GM23338 (cell line): Measurements from ENCODE around the gene TRIAP1. TPM values are rescaled to one million over a fixed set of nuclear protein-coding genes. Genes with fewer than 3 reads are reported as not detected.

ENCODE experiments used
- ATAC-seq: fragments of 200-7000 bp; cut with Tn5 transposase; 3 replicates; pipeline ENCODE4 v1.9.1; 2020
- DNase-seq: peaks from one replicate; pipeline ENCODE4 v3.0.0-alpha.2; 2015; ENCODE audit warnings: low spot score
- H2AFZ ChIP-seq: fragments of 200-600 bp; sonication (generic); 2 replicates; pipeline ENCODE4 v1.8.0; 2016; ENCODE audit warnings: antibody characterized with exemption, mild to moderate bottlenecking, moderate library complexity
- H3F3A ChIP-seq: fragments of 200-600 bp; sonication (generic); replicated peaks from 2 replicates; pipeline ENCODE4 v1.8.0; 2017; ENCODE audit warnings: antibody characterized with exemption, mixed run types, low read depth
- H3K27ac ChIP-seq: fragments of 200-600 bp; sonication (generic); 2 replicates; pipeline ENCODE4 v1.6.1; 2016; ENCODE audit warnings: low read depth
- H3K27me3 ChIP-seq: fragments of 200-600 bp; sonication (generic); 2 replicates; pipeline ENCODE4 v1.8.0; 2016; ENCODE audit warnings: mild to moderate bottlenecking, mixed run types, moderate library complexity; ENCODE audit not compliant: insufficient read depth
- H3K36me3 ChIP-seq: fragments of 200-600 bp; sonication (generic); 2 replicates; pipeline ENCODE4 v1.8.0; 2016; ENCODE audit warnings: mild to moderate bottlenecking; ENCODE audit not compliant: insufficient read depth
- H3K4me1 ChIP-seq: fragments of 200-600 bp; sonication (generic); 2 replicates; pipeline ENCODE4 v1.8.0; 2016; ENCODE audit warnings: mild to moderate bottlenecking, moderate library complexity; ENCODE audit not compliant: insufficient read depth
- H3K4me2 ChIP-seq: fragments of 200-600 bp; sonication (generic); 2 replicates; pipeline ENCODE4 v1.7.1; 2017; ENCODE audit warnings: mixed run types
- H3K4me3 ChIP-seq: fragments of 200-600 bp; sonication (generic); 2 replicates; pipeline ENCODE4 v1.6.1; 2016; ENCODE audit warnings: mixed run types
- H3K79me2 ChIP-seq: fragments of 200-600 bp; sonication (generic); replicated peaks from 2 replicates; pipeline ENCODE4 v1.8.0; 2017; ENCODE audit warnings: mild to moderate bottlenecking; ENCODE audit not compliant: insufficient read depth
- H3K9me2 ChIP-seq: fragments of 200-600 bp; sonication (generic); 2 replicates; pipeline ENCODE4 v1.8.0; 2017; ENCODE audit not compliant: insufficient read depth
- H4K20me1 ChIP-seq: fragments of 200-600 bp; sonication (generic); replicated peaks from 2 replicates; pipeline ENCODE4 v1.8.0; 2017; ENCODE audit warnings: mild to moderate bottlenecking; ENCODE audit not compliant: insufficient read depth
- H3K27ac Mint-ChIP-seq: 2 replicates; pipeline ENCODE4 v1.8.0; 2020; ENCODE audit warnings: inconsistent platforms, mild to moderate bottlenecking, moderate library complexity, mixed read lengths
- H3K27me3 Mint-ChIP-seq: 3 replicates; pipeline ENCODE4 v1.8.0; 2022; ENCODE audit warnings: low read depth, mild to moderate bottlenecking, moderate library complexity, mixed read lengths, inconsistent platforms; ENCODE audit not compliant: insufficient read depth, poor library complexity
- H3K36me3 Mint-ChIP-seq: 3 replicates; pipeline ENCODE4 v1.8.0; 2021; ENCODE audit warnings: low read depth, mild to moderate bottlenecking, inconsistent platforms, moderate library complexity, mixed read lengths
- H3K4me1 Mint-ChIP-seq: 3 replicates; pipeline ENCODE4 v1.8.0; 2020; ENCODE audit warnings: mild to moderate bottlenecking, inconsistent platforms, mixed read lengths
- H3K4me3 Mint-ChIP-seq: 3 replicates; pipeline ENCODE4 v1.8.0; 2021; ENCODE audit warnings: moderate library complexity, mild to moderate bottlenecking, inconsistent platforms, mixed read lengths
- H3K9me3 Mint-ChIP-seq: 3 replicates; pipeline ENCODE4 v1.8.0; 2020; ENCODE audit warnings: moderate library complexity, mild to moderate bottlenecking, inconsistent platforms, mixed read lengths
- CREB1 ChIP-seq: fragments of 250-450 bp; sonication (Bioruptor Pico); IDR thresholded peaks from 2 replicates; pipeline ENCODE4 v1.5.0; 2020; ENCODE audit warnings: low read depth, mild to moderate bottlenecking, moderate library complexity
- CTCF ChIP-seq, 2 experiments: fragments of 200-600 bp in 1 of 2; sonication (generic) in 1 of 2; conservative IDR thresholded peaks; 2 replicates each; pipeline versions ENCODE4 v1.5.1 to v1.6.1; 2016 to 2017; ENCODE audit warnings: antibody characterized with exemption in 2 of 2, low read depth in 2 of 2, mild to moderate bottlenecking in 2 of 2, moderate library complexity in 1 of 2
- EZH2 ChIP-seq: fragments of 200-600 bp; sonication (generic); IDR thresholded peaks from one replicate; pipeline ENCODE4 v1.8.0; 2017; ENCODE audit warnings: antibody characterized with exemption, mild to moderate bottlenecking, low read depth; ENCODE audit not compliant: unreplicated experiment
- EZH2phosphoT487 ChIP-seq: fragments of 200-600 bp; sonication (generic); IDR thresholded peaks from one replicate; pipeline ENCODE4 v1.8.1; 2018; ENCODE audit warnings: antibody characterized with exemption; ENCODE audit not compliant: unreplicated experiment
- JUNB ChIP-seq: IDR thresholded peaks from one replicate; pipeline ENCODE4 v1.6.1; 2016; ENCODE audit warnings: antibody characterized with exemption; ENCODE audit not compliant: unreplicated experiment
- POLR2AphosphoS5 ChIP-seq: IDR thresholded peaks from 2 replicates; pipeline ENCODE4 v1.6.1; 2016; ENCODE audit warnings: antibody characterized with exemption, low read depth
- STAT1 ChIP-seq: IDR thresholded peaks from one replicate; pipeline ENCODE4 v1.6.1; 2016; ENCODE audit warnings: antibody characterized with exemption; ENCODE audit not compliant: unreplicated experiment
- ZNF331 ChIP-seq: fragments of 250-450 bp; sonication (Bioruptor Pico); IDR thresholded peaks from 2 replicates; pipeline ENCODE4 v1.5.0; 2020; ENCODE audit warnings: low read depth, mild to moderate bottlenecking, moderate library complexity
- polyA plus RNA-seq: library from polyadenylated mRNA; unstranded; fragments of >200 nt; fragmentation: Nextera tagmentation; extraction: Ambion mirVana; gene quantifications from 2 replicates; pipeline ENCODE4 v1.2.1, GENCODE V29; 2016
- total RNA-seq: library from RNA; depleted of rRNA; stranded (reverse); fragments of >200 nt; shearing (Covaris generic); gene quantifications from 2 replicates; pipeline ENCODE4 v1.2.3, GENCODE V29; 2014
- TF ChIP-seq, protein P1 (sequence below): IDR thresholded peaks from 2 replicates; pipeline ENCODE4 v1.6.1; 2016; ENCODE audit warnings: antibody characterized with exemption
- TF ChIP-seq, protein P2 (sequence below): IDR thresholded peaks from one replicate; pipeline ENCODE4 v1.6.1; 2018; ENCODE audit warnings: antibody characterized with exemption; ENCODE audit not compliant: unreplicated experiment

Gene TRIAP1
- total and polyA plus RNA-seq, 2 experiments from 2014 or later, result 53.4 to 94.2 TPM

- no peak overlapping the region for H3K27ac Mint-ChIP-seq
- DNase-seq, result peak; percentile 77
- H4K20me1 ChIP-seq, result peaks cover 50% of the 10 kb centered on the region
- peaks cover 10% of the 10 kb centered on the region for H3K27me3 Mint-ChIP-seq
- 0 out of 2 replicates have a peak overlapping the region, but pooled peaks have one; percentile 26 for H3K4me3 ChIP-seq
- no peak overlapping the region for H2AFZ ChIP-seq
- H3K4me2 ChIP-seq, result 0 out of 2 replicates have a peak overlapping the region, but pooled peaks have one; percentile 65
- peaks cover 57% of the 10 kb centered on the region for H3K79me2 ChIP-seq
- peaks cover 66% of the 10 kb centered on the region for H3K36me3 Mint-ChIP-seq
- TF ChIP-seq JUNB, result no peak
- peak; percentile 66 to 72 for TF ChIP-seq CTCF (conservative IDR thresholded peaks at IDR 0.05; ENCODE audit: low read depth in 2 of 2)
- no peak for TF ChIP-seq CREB1 (CRISPR knock-in tag)
- TF ChIP-seq STAT1, result no peak
- H3K4me1 ChIP-seq, result peaks cover 10% of the 10 kb centered on the region; the same call in 1 of the 2 replicates
- peak overlapping the region; percentile 34; the same call in 1 of the 3 replicates for H3K4me3 Mint-ChIP-seq
- peaks cover 43% of the 10 kb centered on the region for H3K36me3 ChIP-seq
- no peaks in the 10 kb centered on the region for H3K9me2 ChIP-seq
- peak; percentile 28 for ATAC-seq
- H3K27ac ChIP-seq, result peak overlapping the region; percentile 79
- H3K4me1 Mint-ChIP-seq, result peaks cover 21% of the 10 kb centered on the region
- no peaks in the 10 kb centered on the region for H3K9me3 Mint-ChIP-seq
- peaks cover 53% of the 10 kb centered on the region for H3F3A ChIP-seq
- H3K27me3 ChIP-seq, result 0 out of 2 replicates have a peak, but pooled peaks cover 2% of the 10 kb centered on the region
Observed at GRCh38 chr12:120466560-120467315, 20.6 kb upstream of the TRIAP1 start.

- no peak overlapping the region for H3K4me3 Mint-ChIP-seq
- peaks cover 49% of the 10 kb centered on the region for H3K36me3 ChIP-seq
- TF ChIP-seq ZNF331 (CRISPR knock-in tag), result no peak
- TF ChIP-seq EZH2phosphoT487, result no peak
- no peak for TF ChIP-seq STAT1
- TF ChIP-seq EZH2, result no peak
- TF ChIP-seq, protein P1, sequence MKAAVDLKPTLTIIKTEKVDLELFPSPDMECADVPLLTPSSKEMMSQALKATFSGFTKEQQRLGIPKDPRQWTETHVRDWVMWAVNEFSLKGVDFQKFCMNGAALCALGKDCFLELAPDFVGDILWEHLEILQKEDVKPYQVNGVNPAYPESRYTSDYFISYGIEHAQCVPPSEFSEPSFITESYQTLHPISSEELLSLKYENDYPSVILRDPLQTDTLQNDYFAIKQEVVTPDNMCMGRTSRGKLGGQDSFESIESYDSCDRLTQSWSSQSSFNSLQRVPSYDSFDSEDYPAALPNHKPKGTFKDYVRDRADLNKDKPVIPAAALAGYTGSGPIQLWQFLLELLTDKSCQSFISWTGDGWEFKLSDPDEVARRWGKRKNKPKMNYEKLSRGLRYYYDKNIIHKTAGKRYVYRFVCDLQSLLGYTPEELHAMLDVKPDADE, result no peak
- no peak for TF ChIP-seq CTCF (conservative IDR thresholded peaks at IDR 0.05; ENCODE audit: low read depth in 2 of 2)
- TF ChIP-seq, protein P2, sequence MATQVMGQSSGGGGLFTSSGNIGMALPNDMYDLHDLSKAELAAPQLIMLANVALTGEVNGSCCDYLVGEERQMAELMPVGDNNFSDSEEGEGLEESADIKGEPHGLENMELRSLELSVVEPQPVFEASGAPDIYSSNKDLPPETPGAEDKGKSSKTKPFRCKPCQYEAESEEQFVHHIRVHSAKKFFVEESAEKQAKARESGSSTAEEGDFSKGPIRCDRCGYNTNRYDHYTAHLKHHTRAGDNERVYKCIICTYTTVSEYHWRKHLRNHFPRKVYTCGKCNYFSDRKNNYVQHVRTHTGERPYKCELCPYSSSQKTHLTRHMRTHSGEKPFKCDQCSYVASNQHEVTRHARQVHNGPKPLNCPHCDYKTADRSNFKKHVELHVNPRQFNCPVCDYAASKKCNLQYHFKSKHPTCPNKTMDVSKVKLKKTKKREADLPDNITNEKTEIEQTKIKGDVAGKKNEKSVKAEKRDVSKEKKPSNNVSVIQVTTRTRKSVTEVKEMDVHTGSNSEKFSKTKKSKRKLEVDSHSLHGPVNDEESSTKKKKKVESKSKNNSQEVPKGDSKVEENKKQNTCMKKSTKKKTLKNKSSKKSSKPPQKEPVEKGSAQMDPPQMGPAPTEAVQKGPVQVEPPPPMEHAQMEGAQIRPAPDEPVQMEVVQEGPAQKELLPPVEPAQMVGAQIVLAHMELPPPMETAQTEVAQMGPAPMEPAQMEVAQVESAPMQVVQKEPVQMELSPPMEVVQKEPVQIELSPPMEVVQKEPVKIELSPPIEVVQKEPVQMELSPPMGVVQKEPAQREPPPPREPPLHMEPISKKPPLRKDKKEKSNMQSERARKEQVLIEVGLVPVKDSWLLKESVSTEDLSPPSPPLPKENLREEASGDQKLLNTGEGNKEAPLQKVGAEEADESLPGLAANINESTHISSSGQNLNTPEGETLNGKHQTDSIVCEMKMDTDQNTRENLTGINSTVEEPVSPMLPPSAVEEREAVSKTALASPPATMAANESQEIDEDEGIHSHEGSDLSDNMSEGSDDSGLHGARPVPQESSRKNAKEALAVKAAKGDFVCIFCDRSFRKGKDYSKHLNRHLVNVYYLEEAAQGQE, result no peak
- no peak; the same call in 1 of the 2 replicates for TF ChIP-seq POLR2AphosphoS5
- no peak for TF ChIP-seq JUNB
Observed at GRCh38 chr12:120465756-120466155, 19.6 kb upstream of the TRIAP1 start.

More at GRCh38 chr12:120465756-120466155, 19.6 kb upstream of the TRIAP1 start:
- Histone ChIP-seq H3K4me2 (no peak overlapping the region), H4K20me1 (peaks cover 50% of the 10 kb centered on the region), H3K27ac (0 out of 2 replicates have a peak overlapping the region, but pooled peaks have one; percentile 27), H3K4me1 (peaks cover 10% of the 10 kb centered on the region; the same call in 1 of the 2 replicates), H2AFZ (no peak overlapping the region), H3K79me2 (peaks cover 57% of the 10 kb centered on the region), H3K27me3 (0 out of 2 replicates have a peak, but pooled peaks cover 2% of the 10 kb centered on the region), H3K4me3 (no peak overlapping the region), H3K9me2 (no peaks in the 10 kb centered on the region), H3F3A (peaks cover 58% of the 10 kb centered on the region)
- Mint-ChIP-seq H3K36me3 (peaks cover 74% of the 10 kb centered on the region), H3K9me3 (no peaks in the 10 kb centered on the region), H3K27me3 (peaks cover 13% of the 10 kb centered on the region), H3K4me1 (peaks cover 21% of the 10 kb centered on the region), H3K27ac (no peak overlapping the region)
- ATAC-seq (no peak), DNase-seq (no peak)
